A549 (cell line): Measurements from ENCODE around the gene FAM120B. TPM values are rescaled to one million over a fixed set of nuclear protein-coding genes. Genes with fewer than 3 reads are reported as not detected.

Experiments used
- ATAC-seq, 2 experiments: fragments of 200-7000 bp in 1 of 2; fragments of >200 bp in 1 of 2; cut with Nextera tagmentation in 1 of 2; cut with Tn5 transposase in 1 of 2; 3 replicates each; pipeline versions ENCODE4 v1.8.0 to v1.9.1; 2018 to 2020; ENCODE audit warnings: mild to moderate bottlenecking in 1 of 2, moderate library complexity in 1 of 2
- CTCF ChIA-PET: fragments of 300-600 bp; sonication (Branson Sonifier 250); formaldehyde crosslinking; extraction: SDS; loops from one replicate; lab custom pipeline; 2021; ENCODE audit warnings: antibody characterized with exemption, inconsistent platforms; lab: Yijun Ruan, JAX
- POLR2A ChIA-PET: fragments of 350-600 bp; formaldehyde crosslinking; extraction: SDS; loops from one replicate; lab custom pipeline; 2021; ENCODE audit warnings: antibody characterized with exemption, inconsistent platforms; lab: Yijun Ruan, JAX
- DNase-seq, 2 experiments: peaks; one replicate each; pipeline versions ENCODE4 v3.0.0 to v3.0.0-alpha.2; 2011 to 2016; ENCODE audit warnings: low read depth in 1 of 2, low spot score in 1 of 2
- FAIRE-seq: peaks from 2 replicates; lab custom pipeline; 2011; peaks lifted over from hg19 to GRCh38; lab: Jason Lieb, UNC
- H3K27ac ChIP-seq, 2 experiments: fragments of >200 bp; sonication (Bioruptor Twin); formaldehyde crosslinking; 3 replicates each; pipeline ENCODE4 v1.5.1; 2016 to 2017
- H3K4me1 ChIP-seq: fragments of >200 bp; sonication (Bioruptor Twin); formaldehyde crosslinking; 3 replicates; pipeline ENCODE4 v1.6.1; 2016
- H3K4me2 ChIP-seq: fragments of >200 bp; sonication (Bioruptor Twin); formaldehyde crosslinking; 3 replicates; pipeline ENCODE4 v1.6.1; 2016
- H3K4me3 ChIP-seq: fragments of >200 bp; sonication (Bioruptor Twin); formaldehyde crosslinking; 3 replicates; pipeline ENCODE4 v1.5.1; 2016
- H3K9me3 ChIP-seq: fragments of >200 bp; sonication (Bioruptor Twin); formaldehyde crosslinking; 3 replicates; pipeline ENCODE4 v1.6.1; 2016
- CBX2 ChIP-seq: fragments of 200-600 bp; sonication (generic); IDR thresholded peaks from 2 replicates; pipeline ENCODE4 v1.6.1; 2016; ENCODE audit warnings: low read depth, mild to moderate bottlenecking, borderline replicate concordance
- CBX8 ChIP-seq: fragments of 200-600 bp; sonication (generic); IDR thresholded peaks from 2 replicates; pipeline ENCODE4 v1.6.1; 2016
- EP300 ChIP-seq, 2 experiments: fragments of >200 bp; sonication (Bioruptor Twin); formaldehyde crosslinking; IDR thresholded peaks; 2 replicates in 1 of 2; 3 replicates in 1 of 2; pipeline ENCODE4 v1.6.1; 2016 to 2017
- ESRRA ChIP-seq: fragments of 150-350 bp; IDR thresholded peaks from 2 replicates; pipeline ENCODE4 v1.6.1; 2014; ENCODE audit warnings: mild to moderate bottlenecking, low read length, borderline replicate concordance
- HOXA7 ChIP-seq: fragments of 250-450 bp; sonication (Bioruptor Pico); IDR thresholded peaks from 2 replicates; pipeline ENCODE4 v1.5.0; 2020; ENCODE audit warnings: mild to moderate bottlenecking, moderate library complexity
- HOXB5 ChIP-seq: fragments of 250-450 bp; sonication (Bioruptor Pico); IDR thresholded peaks from 2 replicates; pipeline ENCODE4 v1.5.0; 2020; ENCODE audit warnings: mild to moderate bottlenecking, moderate library complexity
- JUN ChIP-seq, 2 experiments: fragments of >200 bp; sonication (Bioruptor Twin); formaldehyde crosslinking; IDR thresholded peaks; 2 replicates in 1 of 2; 3 replicates in 1 of 2; pipeline ENCODE4 v1.6.1; 2016 to 2017
- NFE2L2 ChIP-seq: fragments of 150-350 bp; conservative IDR thresholded peaks from 2 replicates; pipeline ENCODE4 v1.6.1; 2014; ENCODE audit warnings: low read length
- PHF8 ChIP-seq: fragments of 200-600 bp; sonication (generic); IDR thresholded peaks from 2 replicates; pipeline ENCODE4 v1.6.1; 2016; ENCODE audit warnings: low read depth, mild to moderate bottlenecking, antibody characterized with exemption, moderate library complexity, borderline replicate concordance
- RAD21 ChIP-seq, 2 experiments: fragments of >200 bp in 1 of 2; sonication (Bioruptor Twin) in 1 of 2; formaldehyde crosslinking in 1 of 2; IDR thresholded peaks in 1 of 2; conservative IDR thresholded peaks in 1 of 2; 2 replicates in 1 of 2; 3 replicates in 1 of 2; pipeline ENCODE4 v1.6.1; 2012 to 2018; ENCODE audit warnings: inconsistent platforms in 1 of 2
- RFX5 ChIP-seq: fragments of 450-650 bp; IDR thresholded peaks from 2 replicates; pipeline ENCODE4 v1.7.1; 2014; ENCODE audit warnings: antibody characterized with exemption, mild to moderate bottlenecking, moderate library complexity
- SMC3 ChIP-seq: fragments of >200 bp; sonication (Bioruptor Twin); formaldehyde crosslinking; IDR thresholded peaks from 3 replicates; pipeline ENCODE4 v1.6.1; 2018; ENCODE audit warnings: inconsistent platforms
- TP53 ChIP-seq: fragments of 250-450 bp; sonication (Bioruptor Pico); IDR thresholded peaks from 2 replicates; pipeline ENCODE4 v1.5.0; 2021; ENCODE audit warnings: mild to moderate bottlenecking, moderate library complexity
- ZFP36 ChIP-seq: fragments of 450-650 bp; IDR thresholded peaks from 2 replicates; pipeline ENCODE4 v1.6.1; 2014; ENCODE audit warnings: borderline replicate concordance; ENCODE audit not compliant: partially characterized antibody
- WGBS: methylation state at CpG from one replicate; pipeline ENCODE4 v1.1.6; 2017; ENCODE audit errors: missing lambda C conversion rate; 5-methylcytosine and 5-hydroxymethylcytosine counted together
- polyA plus RNA-seq, 4 experiments: library from polyadenylated mRNA; depleted of rRNA in 3 of 4; stranded (reverse); fragments of >200 nt; fragmentation: RNase III in 1 of 4; extraction: RNeasy Plus Mini Kit Qiagen cat#74134 plus additional on column Dnase treatment in 1 of 4; gene quantifications; 2 replicates in 3 of 4; 3 replicates in 1 of 4; pipeline ENCODE4 v1.2.3, GENCODE V29; 2011 to 2017
- TF ChIP-seq, protein P1 (sequence below): fragments of 250-450 bp; sonication (Bioruptor Pico); IDR thresholded peaks from 2 replicates; pipeline ENCODE4 v1.5.0; 2020; ENCODE audit warnings: low read depth, mild to moderate bottlenecking, moderate library complexity
- TF ChIP-seq, protein P2 (sequence below): fragments of 150-350 bp; IDR thresholded peaks from 2 replicates; pipeline ENCODE4 v1.6.1; 2014; ENCODE audit warnings: low read depth, mild to moderate bottlenecking, low read length

The FAM120B gene
- polyA plus RNA-seq, 2 of the 4 experiments (the other 2 are of a cell fraction): 7.0 to 7.7 TPM

DNA sequence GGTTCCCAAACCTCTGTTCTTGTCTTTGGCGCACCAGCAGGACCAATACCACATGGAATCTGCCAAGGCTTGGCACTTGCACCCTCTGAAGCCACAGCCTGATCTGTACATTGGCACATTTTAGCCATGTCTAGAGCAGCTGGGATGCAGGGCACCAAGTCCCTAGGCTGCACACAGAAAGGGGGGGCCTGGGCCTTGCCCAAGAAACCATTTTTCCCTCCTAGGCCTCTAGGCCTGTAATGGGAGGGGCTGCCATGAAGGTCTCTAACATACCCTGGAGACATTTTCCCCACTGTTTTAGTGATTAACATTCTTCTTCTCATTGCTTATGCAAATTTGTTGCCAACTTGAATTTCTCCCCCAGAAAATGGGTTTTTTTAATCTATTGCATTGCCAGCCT, 5.4 kb upstream of the FAM120B start:
- FAIRE-seq (no peak), ATAC-seq (no peak), DNase-seq (no peak)
- WGBS: 45% methylated on average over 1 of the region's 1 CpG
- TF ChIP-seq ZFP36 (peak; percentile 58), TP53 (CRISPR knock-in tag) (no peak)
- Histone ChIP-seq H3K27ac (no peak overlapping the region), H3K4me2 (no peak overlapping the region), H3K9me3 (0 out of 3 replicates have a peak, but pooled peaks cover 3% of the 10 kb centered on the region), H3K4me3 (no peak overlapping the region), H3K4me1 (peaks cover 7% of the 10 kb centered on the region; the same call in 1 of the 3 replicates)
- POLR2A ChIA-PET: no interaction called here
- CTCF ChIA-PET: no interaction called here

DNA sequence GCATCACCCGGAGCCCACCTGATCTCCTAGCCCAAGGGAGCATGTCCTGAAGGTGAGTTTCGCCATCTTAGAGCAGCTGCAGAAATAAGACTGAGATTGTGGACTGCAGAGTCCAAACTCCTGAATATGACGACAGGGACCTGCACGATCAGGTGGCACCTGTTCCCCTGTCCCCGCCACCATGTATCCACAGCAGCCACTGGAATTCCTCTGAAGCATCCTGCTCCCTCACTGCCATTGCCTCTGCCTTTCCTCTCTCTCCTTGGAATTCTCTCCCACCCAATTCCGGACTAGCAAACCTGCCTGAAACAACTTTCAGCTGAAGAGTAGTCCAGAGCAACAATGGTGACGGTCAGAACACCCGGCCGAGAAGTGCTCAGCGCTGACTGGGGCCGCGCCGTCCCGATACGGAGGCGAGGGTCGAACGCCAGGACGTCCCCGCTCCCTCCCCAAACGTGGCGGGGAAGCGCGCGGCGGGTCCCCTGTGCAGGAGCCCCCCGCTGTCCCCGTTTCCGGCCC, 694 bp upstream of the FAM120B start:
- ATAC-seq (peak in 1 of 2 experiments; percentile 48; a peak in 2 of 6 replicates), DNase-seq (no peak), FAIRE-seq (no peak)
- Histone ChIP-seq H3K9me3 (0 out of 3 replicates have a peak, but pooled peaks cover 2% of the 10 kb centered on the region), H3K4me2 (peak overlapping the region; percentile 96), H3K27ac (peak overlapping the region; percentile 73 to 100), H3K4me1 (peaks cover 13% of the 10 kb centered on the region; the same call in 1 of the 3 replicates), H3K4me3 (peak overlapping the region; percentile 87)
- CTCF ChIA-PET: no interaction called here
- POLR2A ChIA-PET: no interaction called here
- TF ChIP-seq CBX8: no peak
- no peak for TF ChIP-seq RFX5
- 73% methylated on average over 6 of the region's 29 CpGs for WGBS

DNA sequence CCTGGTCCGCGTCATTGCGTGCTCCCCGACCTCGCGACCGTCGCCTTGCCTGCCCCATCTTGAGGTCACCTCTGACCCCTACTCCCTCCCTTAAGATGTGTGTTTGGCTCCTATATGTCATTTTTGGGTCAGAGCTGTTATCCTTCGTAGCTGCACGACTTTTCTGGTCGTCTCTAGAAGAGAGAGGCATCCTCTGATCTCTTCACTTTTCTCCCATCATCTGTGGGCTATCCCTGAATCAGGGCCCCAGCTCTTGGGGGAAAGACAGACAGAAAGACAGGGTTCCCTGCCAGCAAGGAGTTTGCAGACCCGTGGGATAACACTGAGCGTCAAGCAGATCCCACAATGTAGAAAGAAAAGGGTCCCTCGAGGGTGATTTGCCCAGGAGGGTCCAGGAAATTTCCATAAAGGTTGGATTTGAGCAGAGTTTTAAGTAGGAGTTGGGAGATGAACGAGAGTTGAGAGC, 555 bp downstream of the FAM120B start:
- Histone ChIP-seq H3K27ac (peak overlapping the region; percentile 86 to 100), H3K4me3 (peak overlapping the region; percentile 87), H3K9me3 (no peaks in the 10 kb centered on the region), H3K4me1 (peaks cover 13% of the 10 kb centered on the region; the same call in 1 of the 3 replicates), H3K4me2 (peak overlapping the region; percentile 79)
- ATAC-seq: no peak; a peak in 1 of 6 replicates
- ChIA-PET CTCF (interaction anchor here (0.6 kb wide), 1 partner anchor 210 kb away, joined by 3 read pairs; no protein-coding TSS in a partner anchor), POLR2A (interaction anchor here (1.0 kb wide), 1 partner anchor 12 kb away, joined by 3 read pairs; no protein-coding TSS in a partner anchor)
- DNase-seq: no peak
- TF ChIP-seq PHF8 (0 out of 2 replicates have a peak, but pooled peaks have one; percentile 18), SMC3 (no peak)
- 3% methylated on average over 13 of the region's 15 CpGs for WGBS
- no peak for FAIRE-seq

DNA sequence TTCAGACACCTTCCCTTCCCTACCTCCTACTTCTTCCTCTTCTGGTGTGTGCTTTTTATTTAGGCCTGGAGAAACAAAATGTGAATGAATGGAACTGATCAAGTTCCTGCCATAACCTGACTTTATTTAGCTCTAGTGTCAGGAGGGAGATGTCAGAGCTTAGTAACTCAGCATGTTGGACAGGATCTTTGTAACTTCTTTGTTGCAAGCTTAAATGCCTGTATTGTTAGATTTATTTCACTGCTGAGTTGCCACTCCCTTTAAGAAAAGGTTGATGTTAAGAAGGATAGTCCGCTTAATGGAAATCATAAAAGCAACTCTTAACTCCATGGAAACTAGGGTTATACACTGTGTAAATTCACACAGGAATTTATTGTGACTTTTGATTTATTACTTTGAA, 2.2 kb downstream of the FAM120B start:
- ChIA-PET POLR2A (no interaction called here), CTCF (interaction anchor here (0.9 kb wide), 1 partner anchor 221 kb away, joined by 3 read pairs; no protein-coding TSS in a partner anchor)
- no peak overlapping the region for H3K4me3 ChIP-seq
- H3K27ac ChIP-seq: no peak overlapping the region
- TF ChIP-seq ESRRA: no peak
- no peak for TF ChIP-seq CBX2
- no peak for TF ChIP-seq JUN (IDR thresholded peaks at IDR 0.05)
- TF ChIP-seq, protein P1, sequence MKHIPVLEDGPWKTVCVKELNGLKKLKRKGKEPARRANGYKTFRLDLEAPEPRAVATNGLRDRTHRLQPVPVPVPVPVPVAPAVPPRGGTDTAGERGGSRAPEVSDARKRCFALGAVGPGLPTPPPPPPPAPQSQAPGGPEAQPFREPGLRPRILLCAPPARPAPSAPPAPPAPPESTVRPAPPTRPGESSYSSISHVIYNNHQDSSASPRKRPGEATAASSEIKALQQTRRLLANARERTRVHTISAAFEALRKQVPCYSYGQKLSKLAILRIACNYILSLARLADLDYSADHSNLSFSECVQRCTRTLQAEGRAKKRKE: no peak
- no peak for TF ChIP-seq HOXA7
- TF ChIP-seq, protein P2, sequence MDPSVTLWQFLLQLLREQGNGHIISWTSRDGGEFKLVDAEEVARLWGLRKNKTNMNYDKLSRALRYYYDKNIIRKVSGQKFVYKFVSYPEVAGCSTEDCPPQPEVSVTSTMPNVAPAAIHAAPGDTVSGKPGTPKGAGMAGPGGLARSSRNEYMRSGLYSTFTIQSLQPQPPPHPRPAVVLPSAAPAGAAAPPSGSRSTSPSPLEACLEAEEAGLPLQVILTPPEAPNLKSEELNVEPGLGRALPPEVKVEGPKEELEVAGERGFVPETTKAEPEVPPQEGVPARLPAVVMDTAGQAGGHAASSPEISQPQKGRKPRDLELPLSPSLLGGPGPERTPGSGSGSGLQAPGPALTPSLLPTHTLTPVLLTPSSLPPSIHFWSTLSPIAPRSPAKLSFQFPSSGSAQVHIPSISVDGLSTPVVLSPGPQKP: no peak
- TF ChIP-seq EP300 (IDR thresholded peaks at IDR 0.05): no peak
- H3K9me3 ChIP-seq: no peaks in the 10 kb centered on the region
- peaks cover 13% of the 10 kb centered on the region; the same call in 1 of the 3 replicates for H3K4me1 ChIP-seq
- peak overlapping the region; percentile 79; the same call in 1 of the 3 replicates for H3K4me2 ChIP-seq
- no peak for ATAC-seq
- no peak for FAIRE-seq
- DNase-seq: no peak
- 97% methylated on average over 1 of the region's 1 CpG for WGBS

DNA sequence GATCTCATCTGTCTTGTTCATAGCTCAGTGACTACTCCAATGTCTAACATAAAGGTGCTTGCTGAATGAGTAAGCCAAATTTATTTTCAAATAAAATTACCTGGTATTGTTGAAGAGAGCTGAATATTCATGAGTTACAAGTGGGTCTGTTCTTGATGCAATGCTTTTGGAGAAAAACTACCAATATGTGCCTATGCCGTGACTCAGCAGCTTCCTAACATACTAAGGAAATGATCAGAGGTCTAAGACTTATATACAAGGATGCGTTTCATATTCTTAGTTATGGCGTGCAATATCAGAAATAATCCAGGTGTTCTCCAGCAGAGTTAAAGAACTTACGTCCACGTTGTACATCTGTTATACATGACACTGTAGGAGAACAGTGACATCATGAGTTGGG, 5.1 kb downstream of the FAM120B start:
- WGBS: 90% methylated on average over 5 of the region's 5 CpGs
- Histone ChIP-seq H3K27ac (no peak overlapping the region), H3K4me3 (no peak overlapping the region), H3K4me2 (no peak overlapping the region), H3K4me1 (peaks cover 10% of the 10 kb centered on the region; the same call in 1 of the 3 replicates), H3K9me3 (no peaks in the 10 kb centered on the region)
- ChIA-PET CTCF (no interaction called here), POLR2A (no interaction called here)
- ATAC-seq (no peak), FAIRE-seq (no peak), DNase-seq (no peak)
- TF ChIP-seq RAD21 (conservative IDR thresholded peaks at IDR 0.05 in 1 of 2, IDR thresholded peaks at IDR 0.05 in 1 of 2): no peak
- TF ChIP-seq NFE2L2: no peak
- TF ChIP-seq HOXB5 (CRISPR knock-in tag): no peak
- TF ChIP-seq, all 56 proteins: peak for 0
